T-helper 17 cell (primary cell): ENCODE results near the gene SPCS1. TPM values are rescaled to one million over a fixed set of nuclear protein-coding genes. Genes with fewer than 3 reads are reported as not detected.
"Not testable (repeated sequence)": the region's sequence is repeated elsewhere in the genome, so short reads cannot be mapped to it uniquely, and the experiment has no call there.

Source experiments
- ATAC-seq: fragments of 150-1000 bp; cut with Tn5 transposase; 2 replicates; pipeline ENCODE4 v1.10.0; 2021; ENCODE audit warnings: mild to moderate bottlenecking, moderate library complexity
- DNase-seq, 3 donors: peaks; one replicate each; pipeline versions ENCODE4 v3.0.0 to v3.0.0-alpha.2; 2020 to 2021
- H3K9me3 ChIP-seq: one replicate; pipeline ENCODE4 v1.7.0; 2013; ENCODE audit warnings: low read length, mild to moderate bottlenecking; ENCODE audit not compliant: control insufficient read depth, poor library complexity, severe bottlenecking
- H3K27ac Mint-ChIP-seq: one replicate; pipeline ENCODE4 v1.8.0; 2022; ENCODE audit warnings: mild to moderate bottlenecking, moderate library complexity, mixed read lengths
- H3K27me3 Mint-ChIP-seq: one replicate; pipeline ENCODE4 v1.8.0; 2022; ENCODE audit warnings: mixed read lengths
- H3K36me3 Mint-ChIP-seq: one replicate; pipeline ENCODE4 v1.8.0; 2022; ENCODE audit warnings: low read depth, mixed read lengths
- H3K4me1 Mint-ChIP-seq: one replicate; pipeline ENCODE4 v1.8.0; 2022; ENCODE audit warnings: mild to moderate bottlenecking, mixed read lengths
- H3K4me3 Mint-ChIP-seq: one replicate; pipeline ENCODE4 v1.8.0; 2022; ENCODE audit warnings: mild to moderate bottlenecking, moderate library complexity, mixed read lengths
- total RNA-seq, 4 donors: library from RNA in 2 of 4; stranded (reverse) in 2 of 4; gene quantifications; one replicate each; pipeline ENCODE4 v1.2.3 and lab custom pipeline; 2022 to 2026

The SPCS1 gene
- total RNA-seq, 2 donors from 2014 or later, result 62.6 to 63.7 TPM

DNA sequence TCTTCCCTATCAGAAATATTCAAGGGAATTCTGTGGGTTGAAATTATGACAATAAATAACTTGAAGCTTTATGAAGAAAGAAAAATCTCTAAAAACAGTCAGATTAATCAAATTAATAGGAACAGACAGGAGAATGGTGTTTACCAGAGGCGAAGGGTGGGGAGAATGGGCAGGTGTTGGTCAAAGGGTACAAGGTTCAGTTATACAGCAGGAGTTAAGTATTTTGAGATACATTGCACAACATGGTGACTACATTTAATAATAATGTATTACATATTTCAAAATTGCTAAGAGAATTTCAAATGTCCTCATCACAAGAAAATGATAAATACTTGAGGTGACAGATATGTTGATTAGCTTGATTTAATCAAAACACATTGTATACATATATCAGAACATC lies 18.6 kb downstream of the SPCS1 start:
- Mint-ChIP-seq H3K27me3 (no peaks in the 10 kb centered on the region), H3K4me1 (peaks cover 10% of the 10 kb centered on the region), H3K36me3 (peaks cover 2% of the 10 kb centered on the region), H3K27ac (no peak overlapping the region), H3K4me3 (no peak overlapping the region)
- ATAC-seq (no peak), DNase-seq (no peak)
- H3K9me3 ChIP-seq, result no peaks in the 10 kb centered on the region

DNA sequence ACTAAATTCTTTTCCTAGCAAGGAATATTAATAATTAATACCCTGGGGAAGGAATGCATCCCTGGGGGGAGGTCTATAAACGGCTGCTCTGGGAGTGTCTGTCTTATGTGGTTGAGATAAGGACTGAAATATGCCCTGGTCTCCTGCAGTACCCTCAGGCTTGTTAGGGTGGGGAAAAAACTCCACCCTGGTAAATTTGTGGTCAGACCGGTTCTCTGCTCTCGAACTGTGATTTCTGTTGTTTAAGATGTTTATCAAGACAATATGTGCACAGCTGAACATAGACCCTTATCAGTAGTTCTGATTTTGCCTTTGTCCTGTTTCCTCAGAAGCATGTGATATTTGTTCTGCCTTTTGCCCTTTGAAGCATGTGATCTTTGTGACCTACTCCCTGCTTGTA lies 22.8 kb downstream of the SPCS1 start:
- H3K36me3 Mint-ChIP-seq, H3K27ac Mint-ChIP-seq, H3K4me1 Mint-ChIP-seq, H3K27me3 Mint-ChIP-seq, ATAC-seq, H3K4me3 Mint-ChIP-seq, DNase-seq, H3K9me3 ChIP-seq: not testable (repeated sequence)

DNA sequence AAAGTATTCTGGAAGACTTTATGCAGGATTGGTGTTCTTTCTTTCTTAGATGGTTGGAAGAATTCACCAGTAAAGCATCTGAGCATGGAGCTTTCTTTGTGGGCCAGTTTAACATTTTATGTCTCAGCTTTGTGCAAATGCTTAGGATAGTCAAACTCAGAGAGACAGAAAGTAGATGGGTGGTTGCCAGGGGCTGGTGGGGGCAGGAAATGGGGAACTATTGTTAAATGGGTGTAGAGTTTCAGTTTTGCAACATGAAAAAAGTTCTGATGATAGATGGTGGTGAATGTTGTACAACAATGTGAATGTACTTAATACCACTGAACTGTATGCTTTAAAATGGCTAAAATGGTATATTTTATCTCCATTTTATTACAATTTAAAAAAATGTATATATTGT lies 24.8 kb downstream of the SPCS1 start:
- Mint-ChIP-seq H3K36me3 (peaks cover 6% of the 10 kb centered on the region), H3K27me3 (no peaks in the 10 kb centered on the region), H3K4me3 (no peak overlapping the region), H3K27ac (no peak overlapping the region), H3K4me1 (no peaks in the 10 kb centered on the region)
- ATAC-seq (no peak), DNase-seq (no peak)
- H3K9me3 ChIP-seq, result no peaks in the 10 kb centered on the region

DNA sequence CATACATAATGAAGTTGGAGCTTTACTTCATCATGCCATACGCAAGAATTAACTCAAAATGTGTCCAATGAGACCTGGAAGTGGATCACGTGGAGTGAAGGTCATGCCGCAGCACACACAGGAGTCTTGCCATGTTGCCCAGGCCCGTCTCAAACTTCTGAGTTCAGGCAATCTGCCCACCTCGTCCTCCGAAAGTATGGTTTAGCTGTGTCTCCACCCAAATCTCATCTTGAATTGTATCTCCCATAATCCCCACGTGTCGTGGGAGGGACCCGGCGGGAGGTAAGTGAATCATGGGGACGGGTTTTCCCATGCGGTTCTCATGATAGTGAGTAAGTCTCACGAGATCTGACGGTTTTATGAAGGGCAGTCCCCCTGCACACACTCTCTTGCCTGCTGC lies 25.7 kb downstream of the SPCS1 start:
- H3K9me3 ChIP-seq, result no peaks in the 10 kb centered on the region
- Mint-ChIP-seq H3K4me1 (no peaks in the 10 kb centered on the region), H3K36me3 (peaks cover 4% of the 10 kb centered on the region)

DNA sequence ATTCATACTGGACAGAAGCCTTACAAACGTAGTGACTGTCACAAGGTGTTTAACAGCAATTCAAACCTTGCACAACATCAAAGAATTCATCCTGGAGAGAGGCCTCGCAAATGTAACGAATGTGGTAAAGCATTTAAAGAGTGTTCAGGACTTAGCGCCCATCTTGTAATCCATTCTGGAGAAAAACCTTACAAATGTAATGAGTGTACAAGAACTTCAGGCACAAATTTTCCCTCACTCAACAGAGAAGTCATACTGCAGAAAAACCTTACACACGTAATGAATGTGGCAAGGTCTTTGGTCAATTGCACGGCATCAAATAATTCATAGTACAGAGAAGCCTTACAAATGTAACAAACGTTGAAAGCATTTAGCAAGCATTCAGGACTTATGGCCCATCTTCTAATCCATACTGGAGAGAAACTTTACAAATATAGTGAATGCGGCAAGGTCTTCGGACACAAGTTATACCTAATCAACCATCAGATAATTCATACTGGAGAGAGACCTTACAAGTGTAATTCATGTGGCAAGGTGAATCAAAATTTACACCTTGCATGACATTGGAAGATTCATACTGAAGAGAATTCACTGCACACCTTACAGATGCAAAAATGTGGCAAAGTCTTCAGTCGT lies 27.5 kb downstream of the SPCS1 start:
- ATAC-seq, result no peak
- DNase-seq, result no peak
- H3K27ac Mint-ChIP-seq, result no peak overlapping the region
- peaks cover 6% of the 10 kb centered on the region for H3K36me3 Mint-ChIP-seq
- no peaks in the 10 kb centered on the region for H3K4me1 Mint-ChIP-seq
- H3K9me3 ChIP-seq, result no peaks in the 10 kb centered on the region
- H3K4me3 Mint-ChIP-seq, result no peak overlapping the region
- no peaks in the 10 kb centered on the region for H3K27me3 Mint-ChIP-seq

More for the DNA sequence above, 25.7 kb downstream of the SPCS1 start:
- Mint-ChIP-seq H3K27me3 (no peaks in the 10 kb centered on the region), H3K27ac (no peak overlapping the region), H3K4me3 (no peak overlapping the region)
- DNase-seq (no peak), ATAC-seq (no peak)

DNA sequence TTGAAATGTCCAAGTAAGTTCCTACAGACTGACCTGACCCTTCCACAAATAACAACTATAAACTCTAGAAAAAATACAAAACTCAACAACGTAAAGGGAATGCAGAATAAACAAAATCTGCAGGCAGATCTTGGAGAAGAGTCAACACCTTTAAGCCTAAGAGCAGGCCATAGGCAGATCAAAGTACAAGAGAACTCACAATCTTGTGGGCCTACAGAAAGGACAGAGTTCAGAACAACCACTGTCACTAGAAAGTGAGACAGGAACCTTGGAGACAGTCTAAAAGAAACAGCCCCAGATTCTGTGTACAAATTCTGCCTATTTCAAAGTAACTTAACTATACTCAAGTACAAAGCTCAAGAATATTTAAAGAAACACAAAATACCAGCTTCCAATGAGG lies 33.8 kb downstream of the SPCS1 start:
- no peaks in the 10 kb centered on the region for H3K9me3 ChIP-seq
- peak overlapping the region; percentile 49 for H3K27ac Mint-ChIP-seq
- no peak for ATAC-seq
- peaks cover 4% of the 10 kb centered on the region for H3K36me3 Mint-ChIP-seq
- no peak for DNase-seq
- H3K4me1 Mint-ChIP-seq, result no peaks in the 10 kb centered on the region
- H3K4me3 Mint-ChIP-seq, result no peak overlapping the region
- H3K27me3 Mint-ChIP-seq, result no peaks in the 10 kb centered on the region

DNA sequence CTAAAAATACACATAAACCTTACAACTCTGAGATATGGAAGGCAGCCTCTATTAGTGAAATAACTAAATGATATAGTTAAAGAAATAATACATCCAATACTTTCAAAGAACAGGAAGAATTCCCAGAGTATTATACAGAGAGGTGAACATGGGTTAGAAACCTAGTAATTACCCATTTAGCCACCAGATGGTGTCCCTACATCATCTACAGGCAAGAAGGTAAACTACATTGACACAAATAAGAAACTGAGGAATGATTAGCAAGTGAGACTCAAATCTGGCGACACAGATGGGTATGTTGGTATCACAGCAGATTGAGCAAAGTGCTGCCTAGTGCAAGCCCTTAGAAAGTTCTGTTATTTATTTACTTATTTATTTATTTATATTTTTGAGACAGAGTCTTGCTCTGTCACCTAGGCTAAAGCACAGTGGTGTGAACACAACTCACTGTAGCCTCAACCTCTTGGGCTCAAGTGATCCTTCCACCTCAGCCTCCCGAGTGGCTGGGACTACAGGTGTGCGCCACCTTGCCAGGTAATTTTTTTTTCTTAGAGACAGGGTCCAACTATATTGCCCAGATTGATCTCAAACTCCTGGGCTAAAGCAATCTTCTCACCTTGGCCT lies 36.6 kb downstream of the SPCS1 start:
- H3K36me3 Mint-ChIP-seq, result peaks cover 2% of the 10 kb centered on the region
- ATAC-seq, result peak; percentile 60
- no peak for DNase-seq

DNA sequence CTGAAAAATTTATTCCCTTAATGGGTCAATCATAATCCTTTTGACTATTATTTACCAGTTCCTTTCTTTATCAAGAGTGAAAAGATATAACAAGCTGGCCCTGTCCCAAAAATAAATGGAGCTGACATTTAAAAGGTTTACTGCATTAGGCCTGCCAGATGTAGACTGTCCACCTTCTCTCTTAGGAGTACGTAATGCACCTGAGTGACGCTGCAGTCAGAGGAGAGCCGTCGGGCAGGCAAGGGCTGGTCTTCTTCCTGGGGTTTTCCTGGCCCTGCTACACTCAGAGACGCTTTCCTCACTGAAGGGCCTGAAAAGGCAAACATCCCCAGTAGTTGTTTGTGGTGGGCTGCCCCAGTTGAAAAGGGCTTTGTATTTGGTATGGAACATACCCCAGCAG lies 37.2 kb downstream of the SPCS1 start:
- Mint-ChIP-seq H3K27me3 (no peaks in the 10 kb centered on the region), H3K4me1 (no peaks in the 10 kb centered on the region), H3K36me3 (peaks cover 2% of the 10 kb centered on the region), H3K4me3 (no peak overlapping the region), H3K27ac (no peak overlapping the region)
- H3K9me3 ChIP-seq, result no peaks in the 10 kb centered on the region
- no peak for DNase-seq
- ATAC-seq, result no peak

More for the DNA sequence above, 36.6 kb downstream of the SPCS1 start:
- H3K27me3 Mint-ChIP-seq, result no peaks in the 10 kb centered on the region
- no peak overlapping the region for H3K27ac Mint-ChIP-seq
- no peaks in the 10 kb centered on the region for H3K4me1 Mint-ChIP-seq
- H3K9me3 ChIP-seq, result no peaks in the 10 kb centered on the region
- H3K4me3 Mint-ChIP-seq, result no peak overlapping the region

DNA sequence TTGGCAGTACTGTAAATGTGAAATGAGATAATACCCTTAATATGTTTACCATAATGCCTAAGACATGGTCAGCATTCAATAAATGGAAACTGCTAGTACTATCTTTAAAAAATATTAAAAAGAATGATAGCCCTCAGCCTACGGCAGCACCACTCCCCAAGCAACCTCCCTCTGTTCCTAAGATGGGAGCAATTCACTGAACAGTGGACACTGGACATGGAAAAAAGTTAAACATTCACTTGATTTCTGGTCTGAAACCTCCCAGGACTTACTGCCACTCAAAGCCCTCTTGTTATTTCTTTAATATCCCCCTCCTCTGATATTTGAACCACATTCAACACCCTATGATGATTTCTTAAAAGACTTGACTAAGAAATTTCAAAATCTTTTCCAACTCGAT lies 37.8 kb downstream of the SPCS1 start:
- ATAC-seq (no peak), DNase-seq (no peak)
- no peak overlapping the region for H3K4me3 Mint-ChIP-seq
- peaks cover 2% of the 10 kb centered on the region for H3K36me3 Mint-ChIP-seq
- no peak overlapping the region for H3K27ac Mint-ChIP-seq
- no peaks in the 10 kb centered on the region for H3K4me1 Mint-ChIP-seq
- H3K9me3 ChIP-seq, result no peaks in the 10 kb centered on the region
- H3K27me3 Mint-ChIP-seq, result no peaks in the 10 kb centered on the region

DNA sequence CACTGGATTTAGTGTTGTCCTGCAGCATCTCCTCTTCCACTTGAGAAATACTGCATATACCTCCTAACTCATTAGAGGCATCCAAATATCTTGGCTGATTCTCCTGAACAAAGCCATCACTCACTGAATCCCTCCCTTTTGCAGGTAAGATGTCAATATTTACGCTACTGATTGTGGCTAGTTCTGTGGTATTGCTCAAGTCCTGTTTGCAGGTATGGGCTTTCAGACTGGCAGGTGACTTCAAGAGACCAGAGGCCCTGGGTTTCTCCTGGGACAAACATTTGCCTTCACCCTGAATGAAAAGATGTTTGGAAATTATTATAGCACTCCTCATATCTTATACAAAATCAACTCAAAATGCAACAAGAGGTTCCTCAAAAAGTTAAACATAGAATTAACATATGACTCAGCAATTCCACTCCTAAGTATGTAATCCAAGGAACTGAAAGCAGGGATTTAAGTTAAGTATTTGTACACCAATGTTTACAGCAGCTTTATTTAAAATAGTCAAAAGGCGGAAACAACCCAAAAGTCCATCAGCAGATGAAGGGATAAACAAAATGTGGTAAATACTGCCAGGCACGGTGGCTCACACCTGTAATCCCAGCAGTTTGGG lies 46.2 kb downstream of the SPCS1 start:
- no peaks in the 10 kb centered on the region for H3K9me3 ChIP-seq
- Mint-ChIP-seq H3K36me3 (peaks cover 8% of the 10 kb centered on the region), H3K27ac (no peak overlapping the region), H3K4me1 (no peaks in the 10 kb centered on the region), H3K27me3 (no peaks in the 10 kb centered on the region), H3K4me3 (no peak overlapping the region)
- DNase-seq (no peak), ATAC-seq (no peak)

DNA sequence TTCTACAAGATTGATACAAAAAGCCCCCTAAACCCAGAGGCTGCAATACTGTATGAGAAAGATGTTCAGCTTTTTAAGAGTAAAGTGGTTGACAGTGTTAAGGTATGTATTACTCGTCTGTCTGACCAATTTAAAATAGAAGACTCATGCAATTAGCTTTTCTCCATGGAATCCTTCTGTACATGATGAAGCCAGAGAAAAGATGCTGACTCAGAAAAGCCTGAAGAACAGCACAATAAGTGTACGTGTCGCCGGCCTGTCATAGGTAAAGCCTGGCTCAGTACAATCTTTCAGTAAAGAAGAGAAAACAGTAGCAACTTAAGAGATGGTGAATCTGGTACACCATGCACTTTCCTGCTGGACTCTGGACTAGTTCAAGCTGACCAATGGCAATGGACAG lies 48.5 kb downstream of the SPCS1 start:
- H3K9me3 ChIP-seq, result no peaks in the 10 kb centered on the region
- H3K4me1 Mint-ChIP-seq, result no peaks in the 10 kb centered on the region
- H3K36me3 Mint-ChIP-seq, result peaks cover 6% of the 10 kb centered on the region
- ATAC-seq (no peak), DNase-seq (no peak)
- H3K27me3 Mint-ChIP-seq, result no peaks in the 10 kb centered on the region
- no peak overlapping the region for H3K27ac Mint-ChIP-seq
- H3K4me3 Mint-ChIP-seq, result no peak overlapping the region

DNA sequence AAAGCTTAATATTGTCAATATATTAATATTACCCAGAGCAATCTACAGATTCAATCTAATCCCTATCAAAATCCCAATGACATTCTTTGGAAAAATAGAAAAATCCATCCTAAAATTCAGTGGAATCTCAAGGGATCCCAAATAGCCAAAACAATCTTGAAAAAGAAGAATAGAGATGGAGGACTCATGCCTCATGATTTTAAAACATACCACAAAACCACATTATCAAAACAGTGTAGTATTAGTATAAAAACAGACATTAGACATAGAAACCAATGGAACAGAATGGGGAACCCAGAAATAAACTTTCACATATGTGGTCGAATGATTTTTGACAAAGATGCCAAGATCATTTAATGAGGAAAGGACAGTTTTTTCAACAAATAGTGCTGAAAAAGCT lies 50.2 kb downstream of the SPCS1 start:
- Mint-ChIP-seq H3K4me1 (no peaks in the 10 kb centered on the region), H3K27ac (no peak overlapping the region), H3K36me3 (peaks cover 6% of the 10 kb centered on the region), H3K27me3 (no peaks in the 10 kb centered on the region), H3K4me3 (no peak overlapping the region)
- no peak for DNase-seq
- no peak for ATAC-seq
- no peaks in the 10 kb centered on the region for H3K9me3 ChIP-seq
